A549 (cell line): ENCODE data around the gene NTN4. TPM values are rescaled to one million over a fixed set of nuclear protein-coding genes. Genes with fewer than 3 reads are reported as not detected.

ENCODE experiments used
- ATAC-seq, 2 experiments: fragments of 200-7000 bp in 1 of 2; fragments of >200 bp in 1 of 2; cut with Nextera tagmentation in 1 of 2; cut with Tn5 transposase in 1 of 2; 3 replicates each; pipeline versions ENCODE4 v1.8.0 to v1.9.1; 2018 to 2020; ENCODE audit warnings: mild to moderate bottlenecking in 1 of 2, moderate library complexity in 1 of 2
- CTCF ChIA-PET: fragments of 300-600 bp; sonication (Branson Sonifier 250); formaldehyde crosslinking; extraction: SDS; loops from one replicate; lab custom pipeline; 2021; ENCODE audit warnings: antibody characterized with exemption, inconsistent platforms; lab: Yijun Ruan, JAX
- POLR2A ChIA-PET: fragments of 350-600 bp; formaldehyde crosslinking; extraction: SDS; loops from one replicate; lab custom pipeline; 2021; ENCODE audit warnings: antibody characterized with exemption, inconsistent platforms; lab: Yijun Ruan, JAX
- DNase-seq, 2 experiments: peaks; one replicate each; pipeline versions ENCODE4 v3.0.0 to v3.0.0-alpha.2; 2011 to 2016; ENCODE audit warnings: low read depth in 1 of 2, low spot score in 1 of 2
- FAIRE-seq: peaks from 2 replicates; lab custom pipeline; 2011; peaks lifted over from hg19 to GRCh38; lab: Jason Lieb, UNC
- H3K27ac ChIP-seq, 2 experiments: fragments of >200 bp; sonication (Bioruptor Twin); formaldehyde crosslinking; 3 replicates each; pipeline ENCODE4 v1.5.1; 2016 to 2017
- H3K4me1 ChIP-seq: fragments of >200 bp; sonication (Bioruptor Twin); formaldehyde crosslinking; 3 replicates; pipeline ENCODE4 v1.6.1; 2016
- H3K4me2 ChIP-seq: fragments of >200 bp; sonication (Bioruptor Twin); formaldehyde crosslinking; 3 replicates; pipeline ENCODE4 v1.6.1; 2016
- H3K4me3 ChIP-seq: fragments of >200 bp; sonication (Bioruptor Twin); formaldehyde crosslinking; 3 replicates; pipeline ENCODE4 v1.5.1; 2016
- H3K9me3 ChIP-seq: fragments of >200 bp; sonication (Bioruptor Twin); formaldehyde crosslinking; 3 replicates; pipeline ENCODE4 v1.6.1; 2016
- CBX8 ChIP-seq: fragments of 200-600 bp; sonication (generic); IDR thresholded peaks from 2 replicates; pipeline ENCODE4 v1.6.1; 2016
- EHF ChIP-seq: fragments of 250-450 bp; sonication (Bioruptor Pico); IDR thresholded peaks from 2 replicates; pipeline ENCODE4 v1.5.0; 2020; ENCODE audit warnings: mild to moderate bottlenecking
- FOSB ChIP-seq: fragments of 250-450 bp; sonication (Bioruptor Pico); IDR thresholded peaks from 2 replicates; pipeline ENCODE4 v1.5.0; 2020; ENCODE audit warnings: mild to moderate bottlenecking, moderate library complexity
- FOSL2 ChIP-seq, 2 experiments: fragments of 450-650 bp in 1 of 2; fragments of >200 bp in 1 of 2; sonication (Bioruptor Twin) in 1 of 2; formaldehyde crosslinking; IDR thresholded peaks; 2 replicates each; pipeline versions ENCODE4 v1.5.0 to v1.6.1; 2016 to 2020; ENCODE audit warnings: mild to moderate bottlenecking in 1 of 2, moderate library complexity in 1 of 2
- GATA3 ChIP-seq: IDR thresholded peaks from 2 replicates; pipeline ENCODE4 v1.6.1; 2012; ENCODE audit warnings: borderline replicate concordance
- HDAC2 ChIP-seq: fragments of 200-600 bp; sonication (generic); IDR thresholded peaks from 2 replicates; pipeline ENCODE4 v1.6.1; 2016
- HOXB5 ChIP-seq: fragments of 250-450 bp; sonication (Bioruptor Pico); IDR thresholded peaks from 2 replicates; pipeline ENCODE4 v1.5.0; 2020; ENCODE audit warnings: mild to moderate bottlenecking, moderate library complexity
- JUN ChIP-seq, 2 experiments: fragments of >200 bp; sonication (Bioruptor Twin); formaldehyde crosslinking; IDR thresholded peaks; 2 replicates in 1 of 2; 3 replicates in 1 of 2; pipeline ENCODE4 v1.6.1; 2016 to 2017
- KDM1A ChIP-seq: fragments of 200-600 bp; sonication (generic); IDR thresholded peaks from 2 replicates; pipeline ENCODE4 v1.6.1; 2016; ENCODE audit warnings: low read depth, mild to moderate bottlenecking
- MYC ChIP-seq: IDR thresholded peaks from 2 replicates; pipeline ENCODE4 v1.6.1; 2012; ENCODE audit warnings: mild to moderate bottlenecking, inconsistent platforms, low read length, improper control_type of control experiment, borderline replicate concordance
- NFE2L2 ChIP-seq: fragments of 150-350 bp; conservative IDR thresholded peaks from 2 replicates; pipeline ENCODE4 v1.6.1; 2014; ENCODE audit warnings: low read length
- NR3C1 ChIP-seq: fragments of >200 bp; sonication (Bioruptor Twin); formaldehyde crosslinking; IDR thresholded peaks from 3 replicates; pipeline ENCODE4 v1.6.1; 2017
- POLR2A ChIP-seq: IDR thresholded peaks from 2 replicates; pipeline ENCODE4 v1.6.1; 2012; ENCODE audit warnings: mild to moderate bottlenecking, low read length
- REST ChIP-seq: fragments of 200-600 bp; sonication (generic); IDR thresholded peaks from 2 replicates; pipeline ENCODE4 v1.6.1; 2016; ENCODE audit warnings: antibody characterized with exemption, mild to moderate bottlenecking, moderate library complexity
- RFX5 ChIP-seq: fragments of 450-650 bp; IDR thresholded peaks from 2 replicates; pipeline ENCODE4 v1.7.1; 2014; ENCODE audit warnings: antibody characterized with exemption, mild to moderate bottlenecking, moderate library complexity
- RNF2 ChIP-seq: fragments of 200-600 bp; sonication (generic); IDR thresholded peaks from 2 replicates; pipeline ENCODE4 v1.6.1; 2016; ENCODE audit warnings: low read depth, mild to moderate bottlenecking, antibody characterized with exemption, moderate library complexity, borderline replicate concordance
- SMC3 ChIP-seq: fragments of >200 bp; sonication (Bioruptor Twin); formaldehyde crosslinking; IDR thresholded peaks from 3 replicates; pipeline ENCODE4 v1.6.1; 2018; ENCODE audit warnings: inconsistent platforms
- ZNF302 ChIP-seq: fragments of 250-450 bp; sonication (Bioruptor Pico); IDR thresholded peaks from 2 replicates; pipeline ENCODE4 v1.9.0; 2021; ENCODE audit warnings: inconsistent platforms, mild to moderate bottlenecking, moderate library complexity
- ZSCAN20 ChIP-seq: fragments of 250-450 bp; sonication (Bioruptor Pico); IDR thresholded peaks from 2 replicates; pipeline ENCODE4 v1.8.0; 2022; ENCODE audit warnings: mild to moderate bottlenecking, moderate library complexity
- WGBS: methylation state at CpG from one replicate; pipeline ENCODE4 v1.1.6; 2017; ENCODE audit errors: missing lambda C conversion rate; 5-methylcytosine and 5-hydroxymethylcytosine counted together
- polyA plus RNA-seq, 4 experiments: library from polyadenylated mRNA; depleted of rRNA in 3 of 4; stranded (reverse); fragments of >200 nt; fragmentation: RNase III in 1 of 4; extraction: RNeasy Plus Mini Kit Qiagen cat#74134 plus additional on column Dnase treatment in 1 of 4; gene quantifications; 2 replicates in 3 of 4; 3 replicates in 1 of 4; pipeline ENCODE4 v1.2.3, GENCODE V29; 2011 to 2017
- TF ChIP-seq, protein P1 (sequence below): fragments of 150-350 bp; IDR thresholded peaks from 2 replicates; pipeline ENCODE4 v1.6.1; 2014; ENCODE audit warnings: low read depth, mild to moderate bottlenecking, low read length
- TF ChIP-seq, protein P2 (sequence below): fragments of >200 bp; sonication (Bioruptor Twin); formaldehyde crosslinking; IDR thresholded peaks from 3 replicates; pipeline ENCODE4 v1.5.1; 2016
- TF ChIP-seq, protein P3 (sequence below): fragments of 250-450 bp; sonication (Bioruptor Pico); IDR thresholded peaks from 2 replicates; pipeline ENCODE4 v1.5.0; 2020; ENCODE audit warnings: low read depth, mild to moderate bottlenecking, moderate library complexity

Gene NTN4
- polyA plus RNA-seq, 2 of the 4 experiments (the other 2 are of a cell fraction), result 37.3 to 132 TPM

DNA sequence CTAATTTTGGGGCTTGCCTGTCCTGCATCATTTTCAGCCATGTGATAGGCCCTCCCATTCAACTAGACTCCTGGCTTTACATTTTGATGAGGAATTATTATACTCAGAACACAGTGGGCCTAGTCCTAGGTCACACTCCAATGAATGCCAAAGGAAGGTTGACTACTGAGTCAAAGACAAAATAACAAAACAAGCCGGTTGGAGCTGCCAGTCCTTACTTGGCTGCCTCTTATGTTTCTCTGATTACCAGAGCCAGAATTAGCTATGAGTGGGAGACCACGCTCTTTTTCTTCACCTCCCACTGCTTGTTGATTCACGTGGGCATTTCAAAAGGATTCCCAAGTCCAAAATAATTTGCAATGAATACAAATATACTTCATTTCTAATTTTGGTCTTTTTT is 161.2 kb downstream of the NTN4 start:
- ATAC-seq, result no peak
- CTCF ChIA-PET, result interaction anchor here (1.2 to 1.3 kb wide), 3 partner anchors 17 to 219 kb away, joined by 3 to 5 read pairs (median 3); no protein-coding TSS in a partner anchor

DNA sequence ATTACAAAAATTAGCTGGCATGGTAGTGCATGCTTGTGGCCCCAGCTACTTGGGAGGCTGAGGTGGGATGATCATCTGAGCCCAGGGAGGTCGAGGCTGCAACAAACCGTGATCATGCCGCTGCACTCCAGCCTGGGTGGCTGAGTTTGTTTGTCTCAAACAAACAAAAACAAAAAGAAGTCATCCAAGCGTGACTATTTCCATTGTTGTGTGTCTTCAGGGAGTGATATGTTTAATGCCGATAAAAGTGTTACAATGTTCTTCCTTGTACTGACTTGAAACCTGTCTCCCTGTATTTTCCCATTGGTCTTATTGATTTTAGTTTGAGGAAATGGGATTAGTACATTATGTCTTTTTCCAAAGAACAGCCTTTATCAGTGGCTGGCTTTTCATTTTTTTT is 163.7 kb downstream of the NTN4 start:
- TF ChIP-seq RFX5 (no peak), NR3C1 (no peak), JUN (IDR thresholded peaks at IDR 0.05) (no peak), KDM1A (no peak), POLR2A (no peak)
- WGBS, result 76% methylated on average over 5 of the region's 5 CpGs
- DNase-seq (no peak), ATAC-seq (no peak), FAIRE-seq (no peak)
- ChIA-PET CTCF (interaction anchor here (1.7 kb wide), 1 partner anchor 10 kb away, joined by 5 read pairs; no protein-coding TSS in a partner anchor), POLR2A (no interaction called here)
- H3K27ac ChIP-seq, result peak overlapping the region; percentile 48 to 84; a peak in 4 of 6 replicates
- peaks cover 24% of the 10 kb centered on the region for H3K4me1 ChIP-seq
- H3K4me2 ChIP-seq, result no peak overlapping the region
- peaks cover 1% of the 10 kb centered on the region; the same call in 1 of the 3 replicates for H3K9me3 ChIP-seq
- H3K4me3 ChIP-seq, result no peak overlapping the region

More for the DNA sequence above, 161.2 kb downstream of the NTN4 start:
- Histone ChIP-seq H3K4me3 (no peak overlapping the region), H3K4me2 (no peak overlapping the region), H3K27ac (peak overlapping the region; percentile 65 to 91; a peak in 4 of 6 replicates), H3K9me3 (peaks cover 14% of the 10 kb centered on the region)
- WGBS, result 93% methylated on average over 3 of the region's 3 CpGs
- POLR2A ChIA-PET, result interaction anchor here (1.3 kb wide), 1 partner anchor 177 kb away, joined by 3 read pairs; no protein-coding TSS in a partner anchor
- TF ChIP-seq ZNF302 (CRISPR knock-in tag) (no peak), FOSB (CRISPR knock-in tag) (no peak), SMC3 (no peak), REST (no peak), RNF2 (no peak), RFX5 (no peak), NR3C1 (no peak), HOXB5 (no peak), CBX8 (no peak)
- TF ChIP-seq, protein P1, sequence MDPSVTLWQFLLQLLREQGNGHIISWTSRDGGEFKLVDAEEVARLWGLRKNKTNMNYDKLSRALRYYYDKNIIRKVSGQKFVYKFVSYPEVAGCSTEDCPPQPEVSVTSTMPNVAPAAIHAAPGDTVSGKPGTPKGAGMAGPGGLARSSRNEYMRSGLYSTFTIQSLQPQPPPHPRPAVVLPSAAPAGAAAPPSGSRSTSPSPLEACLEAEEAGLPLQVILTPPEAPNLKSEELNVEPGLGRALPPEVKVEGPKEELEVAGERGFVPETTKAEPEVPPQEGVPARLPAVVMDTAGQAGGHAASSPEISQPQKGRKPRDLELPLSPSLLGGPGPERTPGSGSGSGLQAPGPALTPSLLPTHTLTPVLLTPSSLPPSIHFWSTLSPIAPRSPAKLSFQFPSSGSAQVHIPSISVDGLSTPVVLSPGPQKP, result no peak
- TF ChIP-seq, all 56 proteins: peak for 0
- FAIRE-seq (no peak), DNase-seq (no peak)
- peaks cover 32% of the 10 kb centered on the region for H3K4me1 ChIP-seq

- ChIA-PET POLR2A (no interaction called here), CTCF (interaction anchor here (1.0 to 3.1 kb wide), 9 partner anchors 9 to 193 kb away, joined by 3 to 25 read pairs (median 4); no protein-coding TSS in a partner anchor)
- H3K9me3 ChIP-seq, result no peaks in the 10 kb centered on the region
- FAIRE-seq (no peak), DNase-seq (no peak), ATAC-seq (no peak)
- 47% methylated on average over 4 of the region's 4 CpGs for WGBS
- peak overlapping the region; percentile 40 for H3K4me2 ChIP-seq
- TF ChIP-seq MYC, result no peak
- no peak for TF ChIP-seq FOSL2 (IDR thresholded peaks at IDR 0.05)
- no peak for TF ChIP-seq FOSL2 (CRISPR knock-in tag; IDR thresholded peaks at IDR 0.05)
- TF ChIP-seq SMC3, result no peak
- TF ChIP-seq GATA3, result no peak
- TF ChIP-seq, protein P2, sequence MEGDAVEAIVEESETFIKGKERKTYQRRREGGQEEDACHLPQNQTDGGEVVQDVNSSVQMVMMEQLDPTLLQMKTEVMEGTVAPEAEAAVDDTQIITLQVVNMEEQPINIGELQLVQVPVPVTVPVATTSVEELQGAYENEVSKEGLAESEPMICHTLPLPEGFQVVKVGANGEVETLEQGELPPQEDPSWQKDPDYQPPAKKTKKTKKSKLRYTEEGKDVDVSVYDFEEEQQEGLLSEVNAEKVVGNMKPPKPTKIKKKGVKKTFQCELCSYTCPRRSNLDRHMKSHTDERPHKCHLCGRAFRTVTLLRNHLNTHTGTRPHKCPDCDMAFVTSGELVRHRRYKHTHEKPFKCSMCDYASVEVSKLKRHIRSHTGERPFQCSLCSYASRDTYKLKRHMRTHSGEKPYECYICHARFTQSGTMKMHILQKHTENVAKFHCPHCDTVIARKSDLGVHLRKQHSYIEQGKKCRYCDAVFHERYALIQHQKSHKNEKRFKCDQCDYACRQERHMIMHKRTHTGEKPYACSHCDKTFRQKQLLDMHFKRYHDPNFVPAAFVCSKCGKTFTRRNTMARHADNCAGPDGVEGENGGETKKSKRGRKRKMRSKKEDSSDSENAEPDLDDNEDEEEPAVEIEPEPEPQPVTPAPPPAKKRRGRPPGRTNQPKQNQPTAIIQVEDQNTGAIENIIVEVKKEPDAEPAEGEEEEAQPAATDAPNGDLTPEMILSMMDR, result no peak
- TF ChIP-seq, protein P1, result no peak
- TF ChIP-seq, protein P3, sequence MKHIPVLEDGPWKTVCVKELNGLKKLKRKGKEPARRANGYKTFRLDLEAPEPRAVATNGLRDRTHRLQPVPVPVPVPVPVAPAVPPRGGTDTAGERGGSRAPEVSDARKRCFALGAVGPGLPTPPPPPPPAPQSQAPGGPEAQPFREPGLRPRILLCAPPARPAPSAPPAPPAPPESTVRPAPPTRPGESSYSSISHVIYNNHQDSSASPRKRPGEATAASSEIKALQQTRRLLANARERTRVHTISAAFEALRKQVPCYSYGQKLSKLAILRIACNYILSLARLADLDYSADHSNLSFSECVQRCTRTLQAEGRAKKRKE (CRISPR knock-in tag), result no peak
- TF ChIP-seq EHF (CRISPR knock-in tag), result no peak
- no peak for TF ChIP-seq ZSCAN20 (CRISPR knock-in tag)
- TF ChIP-seq NFE2L2, result no peak
- TF ChIP-seq HDAC2, result no peak
- peak overlapping the region; percentile 63 to 84 for H3K27ac ChIP-seq
- H3K4me3 ChIP-seq, result no peak overlapping the region
- H3K4me1 ChIP-seq, result peaks cover 24% of the 10 kb centered on the region
Observed at GRCh38 chr12:95625012-95625411, 165.6 kb downstream of the NTN4 start.
